ENCODE data around the gene GP9. TPM values are rescaled to one million over a fixed set of nuclear protein-coding genes. Genes with fewer than 3 reads are reported as not detected.

The GP9 gene
- total RNA-seq, 4 donors from 2014 or later, result 0.50 TPM; not detected in 3

- intact Hi-C loops (cut with DNase I), result no loop called here
- Histone ChIP-seq H3K36me3 (peaks cover 0 to 20% (median 0%) of the 10 kb centered on the region in 4 donors), H3K27me3 (no peaks in the 10 kb centered on the region), H3K27ac (replicated peaks in 1 of 4) (no peak overlapping the region), H3K9me3 (no peaks in the 10 kb centered on the region), H3K4me1 (peaks cover 17 to 22% (median 21%) of the 10 kb centered on the region in 4 donors), H3K4me3 (no peak overlapping the region)
- DNase-seq (ENCODE audit: extremely low spot score), result no peak
- WGBS, result no CpG with 5 or more reads among the region's 4 CpGs
- TF ChIP-seq CTCF (IDR thresholded peaks at IDR 0.05) (no peak), EP300 (IDR thresholded peaks at IDR 0.05) (no peak), POLR2AphosphoS5 (IDR thresholded peaks at IDR 0.05) (no peak), POLR2A (IDR thresholded peaks at IDR 0.05; ENCODE audit: low read depth) (no peak)
Observed at GRCh38 chr3:129030611-129031010, 30.0 kb upstream of the GP9 start.

DNA sequence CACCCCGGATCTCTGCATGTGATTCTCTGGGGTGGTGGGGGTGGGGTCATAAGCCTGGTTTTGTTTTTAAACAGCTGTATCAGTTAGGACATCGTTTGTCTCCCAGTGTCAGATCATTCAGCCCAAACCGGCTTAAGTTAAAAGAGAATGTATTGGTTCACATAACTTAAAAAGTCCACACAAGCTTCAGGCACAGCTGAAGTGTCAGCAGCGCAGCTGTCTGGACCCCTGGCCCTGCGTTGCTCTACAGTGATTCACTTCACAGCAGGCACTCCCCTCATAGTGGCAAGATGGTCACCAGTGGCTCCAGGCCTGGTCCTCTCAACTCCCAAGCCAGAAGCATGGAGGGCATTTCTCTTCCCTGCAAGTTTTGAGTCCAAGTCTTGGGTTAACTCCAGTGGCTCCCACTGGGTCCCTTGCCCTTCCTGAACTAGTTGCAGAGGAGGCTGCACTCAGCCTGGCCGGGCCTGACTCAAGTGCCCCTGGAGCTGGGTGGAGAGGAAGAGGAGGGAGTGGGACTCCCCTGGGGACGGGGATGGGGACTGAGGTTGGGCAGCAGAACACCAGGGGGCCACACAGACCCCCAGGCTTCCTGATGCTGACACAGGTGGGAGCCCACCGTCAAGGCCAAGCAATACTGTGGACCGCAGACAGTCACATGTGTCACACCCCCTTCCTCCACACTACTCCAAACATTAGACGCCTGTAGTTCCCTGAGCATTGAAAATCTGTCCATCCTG, 28.9 kb upstream of the GP9 start:
- intact Hi-C loops (cut with DNase I), result no loop called here
- Histone ChIP-seq H3K4me3 (no peak overlapping the region), H3K9me3 (no peaks in the 10 kb centered on the region), H3K27ac (replicated peaks in 1 of 4) (no peak overlapping the region), H3K27me3 (no peaks in the 10 kb centered on the region), H3K4me1 (peaks cover 7 to 12% (median 11%) of the 10 kb centered on the region in 4 donors), H3K36me3 (peaks cover 0 to 20% (median under 1%) of the 10 kb centered on the region in 4 donors)
- 84% methylated on average over 7 of the region's 10 CpGs for WGBS
- DNase-seq (ENCODE audit: extremely low spot score), result no peak
- no peak for TF ChIP-seq EP300 (IDR thresholded peaks at IDR 0.05)
- TF ChIP-seq CTCF (IDR thresholded peaks at IDR 0.05), result no peak
- TF ChIP-seq POLR2AphosphoS5 (IDR thresholded peaks at IDR 0.05), result no peak

- 85% methylated on average over 8 of the region's 14 CpGs for WGBS
- Histone ChIP-seq H3K4me1 (peaks cover 0 to under 1% (median under 1%) of the 10 kb centered on the region in 4 donors), H3K27me3 (no peaks in the 10 kb centered on the region), H3K27ac (replicated peaks in 1 of 4) (no peak overlapping the region), H3K36me3 (peaks cover 0 to 22% (median 2%) of the 10 kb centered on the region in 4 donors), H3K9me3 (no peaks in the 10 kb centered on the region), H3K4me3 (no peak overlapping the region)
- no peak for DNase-seq (ENCODE audit: extremely low spot score)
- intact Hi-C loops (cut with DNase I), result no loop called here
- no peak for TF ChIP-seq CTCF (IDR thresholded peaks at IDR 0.05)
- no peak for TF ChIP-seq POLR2AphosphoS5 (IDR thresholded peaks at IDR 0.05)
- no peak for TF ChIP-seq EP300 (IDR thresholded peaks at IDR 0.05)
- TF ChIP-seq POLR2A (IDR thresholded peaks at IDR 0.05; ENCODE audit: low read depth), result no peak
Observed at GRCh38 chr3:129032716-129033115, 27.9 kb upstream of the GP9 start.

DNA sequence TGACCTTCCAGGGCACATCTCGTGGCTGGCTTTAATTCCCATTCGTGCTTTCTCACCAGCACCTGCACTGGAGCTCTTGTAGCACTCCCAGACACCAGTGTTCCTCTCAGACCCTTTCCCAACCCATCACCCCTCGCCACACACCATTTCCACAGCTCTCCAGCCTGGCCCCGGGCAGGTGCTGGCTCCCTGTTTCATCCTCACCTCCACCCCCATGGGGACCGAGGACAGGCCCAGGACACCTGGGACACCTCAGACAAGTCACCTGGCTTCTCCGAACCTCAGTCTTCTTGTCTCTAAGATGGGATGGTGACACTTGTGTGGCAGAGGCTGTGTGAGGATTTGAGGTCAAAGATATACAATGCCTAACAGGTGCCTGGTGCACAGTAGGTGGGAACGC, 27.4 kb upstream of the GP9 start:
- no peak for TF ChIP-seq EP300 (IDR thresholded peaks at IDR 0.05)
- TF ChIP-seq CTCF (IDR thresholded peaks at IDR 0.05), result no peak
- TF ChIP-seq POLR2A (IDR thresholded peaks at IDR 0.05; ENCODE audit: low read depth), result no peak
- TF ChIP-seq POLR2AphosphoS5 (IDR thresholded peaks at IDR 0.05), result no peak
- no peak for DNase-seq (ENCODE audit: extremely low spot score)
- WGBS, result 86% methylated on average over 6 of the region's 7 CpGs
- H3K9me3 ChIP-seq, result no peaks in the 10 kb centered on the region
- intact Hi-C loops (cut with DNase I), result no loop called here
- H3K27me3 ChIP-seq, result no peaks in the 10 kb centered on the region
- no peaks in the 10 kb centered on the region for H3K4me1 ChIP-seq
- no peak overlapping the region for H3K4me3 ChIP-seq
- H3K36me3 ChIP-seq, result peaks cover 0 to 22% (median 2%) of the 10 kb centered on the region in 4 donors
- no peak overlapping the region for H3K27ac ChIP-seq (replicated peaks in 1 of 4)
